HFFc6 (cell line): ENCODE measurements around the gene WFS1. TPM values are rescaled to one million over a fixed set of nuclear protein-coding genes. Genes with fewer than 3 reads are reported as not detected.

Experiments used
- DNase-seq: peaks from one replicate; pipeline ENCODE4 v3.0.0-alpha.2; 2018
- H3K27ac Mint-ChIP-seq: 2 replicates; pipeline ENCODE4 v1.8.0; 2020; ENCODE audit warnings: mild to moderate bottlenecking, mixed read lengths
- H3K27me3 Mint-ChIP-seq: 2 replicates; pipeline ENCODE4 v1.8.0; 2021; ENCODE audit warnings: mild to moderate bottlenecking, moderate library complexity, mixed read lengths; ENCODE audit not compliant: insufficient read depth
- H3K36me3 Mint-ChIP-seq: 2 replicates; pipeline ENCODE4 v1.8.0; 2021; ENCODE audit warnings: low read depth, mixed read lengths
- H3K4me1 Mint-ChIP-seq: 2 replicates; pipeline ENCODE4 v1.8.0; 2020; ENCODE audit warnings: low read depth, mixed read lengths
- H3K4me3 Mint-ChIP-seq: 2 replicates; pipeline ENCODE4 v1.8.0; 2020; ENCODE audit warnings: mild to moderate bottlenecking, moderate library complexity, mixed read lengths
- H3K9me3 Mint-ChIP-seq: 2 replicates; pipeline ENCODE4 v1.8.0; 2020; ENCODE audit warnings: mild to moderate bottlenecking, mixed read lengths
- total RNA-seq, 6 experiments: library from RNA; stranded (reverse); fragmentation: NEBNext Ultra II Directional; extraction: Animal tissue kit (Norgen Biotek cat#: 25700); gene quantifications; 2 replicates in 1 of 6; 3 replicates in 5 of 6; pipeline ENCODE4 v1.2.3, GENCODE V29; 2021
- TF ChIP-seq, protein P1 (sequence below): fragments of 200-600 bp; sonication (generic); IDR thresholded peaks from 2 replicates; pipeline ENCODE4 v1.5.0; 2021; ENCODE audit warnings: antibody characterized with exemption, mild to moderate bottlenecking

WFS1 gene
- total RNA-seq, 6 experiments from 2014 or later: 47.3 to 72.1 (median 56.0) TPM

DNA sequence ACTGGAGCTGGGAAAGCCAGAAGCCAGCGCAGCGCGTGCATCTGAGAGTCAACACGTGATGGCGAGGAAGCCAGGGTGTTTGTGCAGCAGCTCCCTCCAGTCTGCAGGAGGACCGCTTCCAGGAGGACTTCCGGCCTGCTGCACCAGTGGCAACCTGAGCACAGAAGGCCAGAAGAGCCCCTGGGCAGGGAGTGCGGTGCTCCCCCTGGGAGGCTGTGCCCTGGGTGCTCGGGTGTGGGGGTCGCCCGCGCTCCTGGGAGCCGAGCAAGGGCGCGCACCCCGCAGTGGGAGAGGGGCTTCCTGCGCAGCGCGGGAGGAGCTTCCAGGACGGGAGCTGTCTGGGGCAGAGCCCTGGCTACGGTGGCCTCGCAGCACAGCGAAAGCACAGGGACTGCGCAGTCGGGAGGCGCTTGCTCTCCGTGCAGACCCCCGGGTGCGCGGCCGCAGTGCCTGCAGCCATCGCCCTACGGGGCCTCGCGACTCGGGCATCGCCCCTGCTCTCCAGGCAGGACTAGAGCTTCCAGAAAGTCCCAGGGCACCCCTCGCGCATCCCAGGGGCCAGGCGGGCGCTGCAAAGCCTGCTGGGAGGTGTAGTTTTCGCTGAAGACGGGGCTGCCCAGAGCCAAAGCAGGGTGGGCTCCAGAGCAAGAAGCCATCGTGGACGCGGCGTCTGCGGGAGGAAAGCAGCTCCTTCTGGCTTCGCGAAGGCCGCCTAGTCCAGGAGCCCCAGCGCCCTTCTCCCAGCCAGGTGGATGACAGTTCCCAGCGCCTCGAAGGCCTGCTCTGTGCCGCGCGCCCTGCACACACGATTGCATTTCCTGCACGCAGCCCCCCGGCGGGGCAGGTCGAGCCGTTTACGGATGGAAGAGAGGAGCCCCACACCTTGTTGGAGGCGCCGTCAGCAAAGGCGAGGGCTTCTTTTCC lies 24.1 kb upstream of the WFS1 start:
- no peak overlapping the region for H3K27ac Mint-ChIP-seq
- H3K9me3 Mint-ChIP-seq: peaks cover 16% of the 10 kb centered on the region
- H3K4me3 Mint-ChIP-seq: no peak overlapping the region
- H3K27me3 Mint-ChIP-seq: peaks cover 14% of the 10 kb centered on the region
- H3K4me1 Mint-ChIP-seq: no peaks in the 10 kb centered on the region
- H3K36me3 Mint-ChIP-seq: no peaks in the 10 kb centered on the region; the same call in 1 of the 2 replicates
- TF ChIP-seq, protein P1, sequence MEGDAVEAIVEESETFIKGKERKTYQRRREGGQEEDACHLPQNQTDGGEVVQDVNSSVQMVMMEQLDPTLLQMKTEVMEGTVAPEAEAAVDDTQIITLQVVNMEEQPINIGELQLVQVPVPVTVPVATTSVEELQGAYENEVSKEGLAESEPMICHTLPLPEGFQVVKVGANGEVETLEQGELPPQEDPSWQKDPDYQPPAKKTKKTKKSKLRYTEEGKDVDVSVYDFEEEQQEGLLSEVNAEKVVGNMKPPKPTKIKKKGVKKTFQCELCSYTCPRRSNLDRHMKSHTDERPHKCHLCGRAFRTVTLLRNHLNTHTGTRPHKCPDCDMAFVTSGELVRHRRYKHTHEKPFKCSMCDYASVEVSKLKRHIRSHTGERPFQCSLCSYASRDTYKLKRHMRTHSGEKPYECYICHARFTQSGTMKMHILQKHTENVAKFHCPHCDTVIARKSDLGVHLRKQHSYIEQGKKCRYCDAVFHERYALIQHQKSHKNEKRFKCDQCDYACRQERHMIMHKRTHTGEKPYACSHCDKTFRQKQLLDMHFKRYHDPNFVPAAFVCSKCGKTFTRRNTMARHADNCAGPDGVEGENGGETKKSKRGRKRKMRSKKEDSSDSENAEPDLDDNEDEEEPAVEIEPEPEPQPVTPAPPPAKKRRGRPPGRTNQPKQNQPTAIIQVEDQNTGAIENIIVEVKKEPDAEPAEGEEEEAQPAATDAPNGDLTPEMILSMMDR: no peak
- no peak for DNase-seq

DNA sequence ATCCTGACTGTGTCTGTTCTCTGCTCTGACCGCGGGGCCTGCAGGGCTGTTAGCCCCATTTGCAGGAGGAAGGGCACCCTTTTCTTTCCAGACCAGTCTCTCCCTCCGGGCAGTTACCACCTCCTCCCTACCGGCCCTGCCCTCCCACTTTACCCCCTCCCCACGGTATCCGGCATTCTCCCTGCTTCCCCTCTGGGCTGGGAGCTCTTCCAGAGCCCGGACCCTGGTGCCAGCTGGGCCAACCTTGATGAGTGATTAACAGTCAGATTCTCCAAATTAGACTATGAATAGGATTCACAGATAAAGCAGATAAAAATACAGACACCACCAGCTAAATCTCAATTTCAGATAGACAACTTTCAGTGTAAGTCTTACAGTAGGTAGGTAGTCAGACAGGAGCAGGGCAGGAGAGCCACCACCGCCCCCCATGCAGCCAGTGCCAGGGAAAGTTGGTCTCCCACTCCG lies 23.4 kb upstream of the WFS1 start:
- H3K4me1 Mint-ChIP-seq: no peaks in the 10 kb centered on the region
- H3K4me3 Mint-ChIP-seq: no peak overlapping the region
- TF ChIP-seq, protein P1: no peak
- H3K27ac Mint-ChIP-seq: no peak overlapping the region
- no peaks in the 10 kb centered on the region; the same call in 1 of the 2 replicates for H3K36me3 Mint-ChIP-seq
- peaks cover 16% of the 10 kb centered on the region for H3K9me3 Mint-ChIP-seq
- no peak for DNase-seq
- H3K27me3 Mint-ChIP-seq: peaks cover 13% of the 10 kb centered on the region

DNA sequence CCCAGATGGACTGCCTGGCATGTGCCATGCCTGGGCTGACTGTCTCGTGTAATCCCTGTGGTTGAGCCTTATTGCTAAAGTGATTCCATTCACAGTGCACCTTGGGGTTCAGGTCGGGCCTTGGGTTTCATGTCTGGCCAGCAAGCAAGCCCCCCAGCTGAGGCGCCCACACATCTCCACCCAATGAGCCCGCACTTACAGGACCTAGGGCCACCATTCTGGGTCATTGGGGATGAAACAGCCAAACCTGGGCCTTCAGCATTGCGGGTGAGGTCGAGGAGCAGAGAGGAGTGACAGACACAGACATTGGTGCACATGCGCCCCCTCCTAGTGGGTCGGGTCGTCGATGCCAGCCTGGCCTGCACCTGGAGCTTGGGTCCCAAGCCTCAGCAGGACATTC lies 21.3 kb upstream of the WFS1 start:
- peaks cover 16% of the 10 kb centered on the region for H3K9me3 Mint-ChIP-seq
- no peak overlapping the region for H3K27ac Mint-ChIP-seq
- no peak overlapping the region for H3K4me3 Mint-ChIP-seq
- no peaks in the 10 kb centered on the region; the same call in 1 of the 2 replicates for H3K36me3 Mint-ChIP-seq
- no peak for DNase-seq
- TF ChIP-seq, protein P1: no peak
- H3K4me1 Mint-ChIP-seq: no peaks in the 10 kb centered on the region
- H3K27me3 Mint-ChIP-seq: peaks cover 11% of the 10 kb centered on the region

DNA sequence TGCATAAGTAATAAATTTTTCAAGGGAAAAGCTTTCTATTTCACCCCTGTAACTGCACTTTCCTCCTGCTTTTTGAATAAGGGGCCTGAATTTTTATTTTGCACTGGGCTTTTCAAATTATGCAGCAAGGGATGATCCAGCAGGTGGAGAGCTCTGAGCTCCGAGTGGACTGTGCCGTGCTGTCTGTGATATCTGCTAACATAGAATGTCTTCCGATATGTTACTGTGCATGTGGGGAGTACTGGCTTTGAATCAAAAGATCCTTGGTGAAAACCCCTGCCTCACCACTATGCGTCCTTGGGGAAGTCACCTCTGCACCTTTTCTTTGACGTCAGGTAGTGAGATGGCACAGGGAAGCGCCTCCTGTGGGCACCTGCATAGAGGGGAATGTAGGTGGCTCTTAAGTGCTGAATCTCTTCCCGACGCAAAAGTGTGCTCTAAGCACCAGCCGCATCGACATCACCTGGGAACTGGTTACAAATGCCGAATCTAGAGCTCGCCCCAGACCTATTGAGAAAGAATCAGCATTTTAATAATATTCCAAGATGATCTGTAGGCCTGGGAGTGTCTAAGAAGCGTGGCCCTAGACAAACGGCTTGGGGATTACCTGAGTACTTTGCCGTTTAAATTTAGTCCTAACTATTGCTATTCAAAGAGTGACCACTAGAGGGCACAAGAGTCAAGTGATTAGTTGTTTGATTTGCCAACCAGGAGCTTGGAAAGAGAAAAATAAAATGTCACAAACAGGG lies 19.2 kb upstream of the WFS1 start:
- Mint-ChIP-seq H3K4me3 (no peak overlapping the region), H3K9me3 (no peaks in the 10 kb centered on the region; the same call in 1 of the 2 replicates), H3K27ac (no peak overlapping the region), H3K36me3 (no peaks in the 10 kb centered on the region), H3K27me3 (peaks cover 18% of the 10 kb centered on the region), H3K4me1 (no peaks in the 10 kb centered on the region)
- DNase-seq: peak; percentile 69
- TF ChIP-seq, protein P1: peak; percentile 93

DNA sequence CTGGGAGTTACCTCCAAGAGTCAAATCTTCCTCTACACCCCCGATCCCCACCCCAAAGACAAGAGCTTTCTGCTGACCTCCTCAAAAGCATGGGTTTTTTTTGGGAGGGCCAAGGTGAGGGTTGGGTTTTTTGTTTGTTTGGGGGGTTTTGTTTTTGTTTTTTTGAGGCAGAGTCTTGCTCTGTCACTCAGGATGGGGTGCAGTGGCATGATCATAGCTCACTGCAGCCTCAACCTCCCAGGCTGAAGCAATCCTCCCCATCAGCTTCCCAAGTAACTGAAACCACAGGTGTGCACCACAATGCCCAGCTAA lies 18.7 kb upstream of the WFS1 start:
- Mint-ChIP-seq H3K27ac (no peak overlapping the region), H3K4me3 (no peak overlapping the region), H3K4me1 (no peaks in the 10 kb centered on the region), H3K36me3 (no peaks in the 10 kb centered on the region), H3K27me3 (peaks cover 19% of the 10 kb centered on the region), H3K9me3 (no peaks in the 10 kb centered on the region; the same call in 1 of the 2 replicates)
- TF ChIP-seq, protein P1: peak; percentile 43
- DNase-seq: no peak
